ENCODE data around the gene PACC1.
"Not testable (repeated sequence)": the region's sequence is repeated elsewhere in the genome, so short reads cannot be mapped to it uniquely, and the experiment has no call there.

DNA sequence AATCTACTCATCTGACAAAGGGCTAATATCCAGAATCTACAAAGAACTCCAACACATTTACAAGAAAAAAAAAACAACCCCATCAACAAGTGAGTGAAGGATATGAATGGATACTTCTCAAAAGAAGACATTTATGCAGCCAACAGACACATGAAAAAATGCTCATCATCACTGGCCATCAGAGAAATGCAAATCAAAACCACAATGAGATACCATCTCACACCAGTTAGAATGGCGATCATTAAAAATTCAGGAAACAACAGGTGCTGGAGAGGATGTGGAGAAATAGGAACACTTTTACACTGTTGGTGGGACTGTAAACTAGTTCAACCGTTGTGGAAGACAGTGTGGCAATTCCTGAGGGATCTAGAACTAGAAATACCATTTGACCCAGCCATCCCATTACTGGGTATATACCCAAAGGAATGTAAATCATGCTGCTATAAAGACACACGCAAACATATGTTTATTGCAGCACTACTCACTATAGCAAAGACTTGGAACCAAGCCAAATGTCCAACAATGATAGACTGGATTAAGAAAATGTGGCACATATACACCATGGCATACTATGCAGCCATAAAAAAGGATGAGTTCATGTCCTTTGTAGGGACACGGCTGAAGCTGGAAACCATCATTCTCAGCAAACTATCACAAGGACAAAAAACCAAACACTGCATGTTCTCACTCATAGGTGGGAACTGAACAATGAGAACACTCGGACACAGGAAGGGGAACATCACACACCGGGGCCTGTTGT is 18.8 kb downstream of the PACC1 start:
- TF ChIP-seq POLR2AphosphoS5 (IDR thresholded peaks at IDR 0.05; ENCODE audit: insufficient read depth, low read depth, low read length); EZH2 (IDR thresholded peaks at IDR 0.05; ENCODE audit: borderline replicate concordance, low read depth, low read length, severe bottlenecking): not testable (repeated sequence)
- TF ChIP-seq, protein P1, sequence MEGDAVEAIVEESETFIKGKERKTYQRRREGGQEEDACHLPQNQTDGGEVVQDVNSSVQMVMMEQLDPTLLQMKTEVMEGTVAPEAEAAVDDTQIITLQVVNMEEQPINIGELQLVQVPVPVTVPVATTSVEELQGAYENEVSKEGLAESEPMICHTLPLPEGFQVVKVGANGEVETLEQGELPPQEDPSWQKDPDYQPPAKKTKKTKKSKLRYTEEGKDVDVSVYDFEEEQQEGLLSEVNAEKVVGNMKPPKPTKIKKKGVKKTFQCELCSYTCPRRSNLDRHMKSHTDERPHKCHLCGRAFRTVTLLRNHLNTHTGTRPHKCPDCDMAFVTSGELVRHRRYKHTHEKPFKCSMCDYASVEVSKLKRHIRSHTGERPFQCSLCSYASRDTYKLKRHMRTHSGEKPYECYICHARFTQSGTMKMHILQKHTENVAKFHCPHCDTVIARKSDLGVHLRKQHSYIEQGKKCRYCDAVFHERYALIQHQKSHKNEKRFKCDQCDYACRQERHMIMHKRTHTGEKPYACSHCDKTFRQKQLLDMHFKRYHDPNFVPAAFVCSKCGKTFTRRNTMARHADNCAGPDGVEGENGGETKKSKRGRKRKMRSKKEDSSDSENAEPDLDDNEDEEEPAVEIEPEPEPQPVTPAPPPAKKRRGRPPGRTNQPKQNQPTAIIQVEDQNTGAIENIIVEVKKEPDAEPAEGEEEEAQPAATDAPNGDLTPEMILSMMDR (IDR thresholded peaks at IDR 0.05; ENCODE audit: extremely low read depth in 1 of 2, insufficient read depth in 1 of 2, low read depth in 1 of 2, low read length in 2 of 2): not testable (repeated sequence)
- TF ChIP-seq, protein P2, sequence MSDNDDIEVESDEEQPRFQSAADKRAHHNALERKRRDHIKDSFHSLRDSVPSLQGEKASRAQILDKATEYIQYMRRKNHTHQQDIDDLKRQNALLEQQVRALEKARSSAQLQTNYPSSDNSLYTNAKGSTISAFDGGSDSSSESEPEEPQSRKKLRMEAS (IDR thresholded peaks at IDR 0.05; ENCODE audit: insufficient read depth, insufficient read length): not testable (repeated sequence)
